Nephron (organoid): ENCODE results near the gene ORC2.

Experiments
- H3K27ac Mint-ChIP-seq, 3 experiments: 2 replicates each; pipeline ENCODE4 v1.8.0; 2020; ENCODE audit warnings: mixed read lengths in 3 of 3, mild to moderate bottlenecking in 2 of 3, moderate library complexity in 1 of 3
- H3K27me3 Mint-ChIP-seq: 2 replicates; pipeline ENCODE4 v1.8.0; 2021; ENCODE audit warnings: low read depth, mild to moderate bottlenecking, moderate library complexity, mixed read lengths
- H3K36me3 Mint-ChIP-seq: 2 replicates; pipeline ENCODE4 v1.8.0; 2020; ENCODE audit warnings: low read depth, mixed read lengths
- H3K4me1 Mint-ChIP-seq: 2 replicates; pipeline ENCODE4 v1.8.0; 2020; ENCODE audit warnings: mixed read lengths
- H3K4me3 Mint-ChIP-seq, 3 experiments: 2 replicates each; pipeline ENCODE4 v1.8.0; 2020; ENCODE audit warnings: mild to moderate bottlenecking in 3 of 3, mixed read lengths in 3 of 3, moderate library complexity in 2 of 3
- H3K9me3 Mint-ChIP-seq: 2 replicates; pipeline ENCODE4 v1.8.0; 2020; ENCODE audit warnings: mixed read lengths
- CTCF ChIP-seq, 3 experiments: fragments of 200-600 bp; sonication (generic); IDR thresholded peaks; one replicate each; pipeline ENCODE4 v1.5.0; 2021; ENCODE audit warnings: antibody characterized with exemption in 3 of 3; ENCODE audit not compliant: unreplicated experiment in 3 of 3

Gene ORC2

GRCh38 chr2:200878289-200878880, 85.1 kb downstream of the ORC2 start:
- TF ChIP-seq CTCF (IDR thresholded peaks at IDR 0.05; ENCODE audit: unreplicated experiment in 3 of 3): no peak
- H3K36me3 Mint-ChIP-seq: peaks cover 63% of the 10 kb centered on the region
- H3K27me3 Mint-ChIP-seq: no peaks in the 10 kb centered on the region
- no peaks in the 10 kb centered on the region for H3K9me3 Mint-ChIP-seq
- no peaks in the 10 kb centered on the region for H3K4me1 Mint-ChIP-seq
- no peak overlapping the region for H3K4me3 Mint-ChIP-seq
- no peak overlapping the region for H3K27ac Mint-ChIP-seq

- peaks cover 61% of the 10 kb centered on the region for H3K36me3 Mint-ChIP-seq
- TF ChIP-seq CTCF (IDR thresholded peaks at IDR 0.05; ENCODE audit: unreplicated experiment in 3 of 3): no peak
Observed at GRCh38 chr2:200877443-200877842, 86.0 kb downstream of the ORC2 start.

GRCh38 chr2:200873560-200873959, 89.9 kb downstream of the ORC2 start:
- Mint-ChIP-seq H3K27ac (no peak overlapping the region), H3K4me1 (no peaks in the 10 kb centered on the region), H3K36me3 (peaks cover 51% of the 10 kb centered on the region), H3K4me3 (no peak overlapping the region), H3K9me3 (no peaks in the 10 kb centered on the region), H3K27me3 (no peaks in the 10 kb centered on the region)
- no peak for TF ChIP-seq CTCF (IDR thresholded peaks at IDR 0.05; ENCODE audit: unreplicated experiment in 3 of 3)

More at GRCh38 chr2:200877443-200877842, 86.0 kb downstream of the ORC2 start:
- no peak overlapping the region for H3K4me3 Mint-ChIP-seq
- H3K9me3 Mint-ChIP-seq: no peaks in the 10 kb centered on the region
- H3K27ac Mint-ChIP-seq: no peak overlapping the region
- no peaks in the 10 kb centered on the region for H3K27me3 Mint-ChIP-seq
- no peaks in the 10 kb centered on the region for H3K4me1 Mint-ChIP-seq

GRCh38 chr2:200871151-200871550, 92.3 kb downstream of the ORC2 start:
- no peak for TF ChIP-seq CTCF (IDR thresholded peaks at IDR 0.05; ENCODE audit: unreplicated experiment in 3 of 3)
- no peaks in the 10 kb centered on the region for H3K9me3 Mint-ChIP-seq
- no peaks in the 10 kb centered on the region for H3K27me3 Mint-ChIP-seq
- no peak overlapping the region for H3K27ac Mint-ChIP-seq
- no peak overlapping the region for H3K4me3 Mint-ChIP-seq
- H3K36me3 Mint-ChIP-seq: peaks cover 43% of the 10 kb centered on the region
- peaks cover 7% of the 10 kb centered on the region for H3K4me1 Mint-ChIP-seq

- no peak overlapping the region for H3K27ac Mint-ChIP-seq
- H3K4me3 Mint-ChIP-seq: no peak overlapping the region
- H3K36me3 Mint-ChIP-seq: peaks cover 27% of the 10 kb centered on the region
- peaks cover 16% of the 10 kb centered on the region for H3K4me1 Mint-ChIP-seq
- peaks cover under 1% of the 10 kb centered on the region for H3K9me3 Mint-ChIP-seq
- H3K27me3 Mint-ChIP-seq: no peaks in the 10 kb centered on the region
- TF ChIP-seq CTCF (IDR thresholded peaks at IDR 0.05; ENCODE audit: unreplicated experiment in 3 of 3): no peak
Observed at GRCh38 chr2:200869014-200869413, 94.4 kb downstream of the ORC2 start.
